HUES48 (cell line): ENCODE results near the gene ITGB1.
"Not testable (repeated sequence)": the region's sequence is repeated elsewhere in the genome, so short reads cannot be mapped to it uniquely, and the experiment has no call there.

ENCODE experiments used
- H3K27ac ChIP-seq: one replicate; pipeline ENCODE4 v1.7.0; 2013; ENCODE audit warnings: low read depth, low read length, inconsistent platforms
- H3K27me3 ChIP-seq: 2 replicates; pipeline ENCODE4 v1.6.1; 2013; ENCODE audit warnings: mild to moderate bottlenecking, low read length; ENCODE audit not compliant: control insufficient read depth, insufficient read depth
- H3K36me3 ChIP-seq: 2 replicates; pipeline ENCODE4 v1.6.1; 2013; ENCODE audit warnings: low read length; ENCODE audit not compliant: control insufficient read depth, insufficient read depth
- H3K4me1 ChIP-seq: 2 replicates; pipeline ENCODE4 v1.6.1; 2013; ENCODE audit warnings: mild to moderate bottlenecking, low read length; ENCODE audit not compliant: control insufficient read depth, insufficient read depth
- H3K4me3 ChIP-seq: 2 replicates; pipeline ENCODE4 v1.5.1; 2013; ENCODE audit warnings: mild to moderate bottlenecking, low read depth, low read length
- H3K9ac ChIP-seq: 2 replicates; pipeline ENCODE4 v1.6.1; 2013; ENCODE audit warnings: mild to moderate bottlenecking, low read depth, low read length, moderate library complexity
- H3K9me3 ChIP-seq: 2 replicates; pipeline ENCODE4 v1.6.1; 2013; ENCODE audit warnings: low read length; ENCODE audit not compliant: control insufficient read depth, insufficient read depth

ITGB1 gene

DNA sequence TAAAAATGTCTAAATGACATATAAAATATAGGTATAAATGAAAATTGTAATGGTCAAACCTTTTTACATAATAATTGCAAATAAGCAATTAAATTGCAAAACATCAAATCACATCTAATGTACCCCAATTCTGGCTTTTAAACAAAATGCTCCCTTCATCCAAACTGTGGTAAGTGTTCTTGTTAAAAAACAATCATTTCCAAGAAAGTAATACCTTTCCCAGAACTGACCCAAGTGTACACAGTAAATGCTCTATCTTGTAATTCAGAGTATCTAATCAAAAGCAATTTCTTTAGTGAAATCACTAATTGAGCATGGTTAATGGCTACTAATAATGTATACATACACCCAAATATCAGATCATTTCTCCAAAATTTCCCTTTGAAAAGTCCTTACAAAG, 28.0 kb downstream of the ITGB1 start:
- H3K9ac ChIP-seq, result no peak overlapping the region
- no peaks in the 10 kb centered on the region for H3K27me3 ChIP-seq
- H3K36me3 ChIP-seq, result peaks cover 98% of the 10 kb centered on the region
- no peak overlapping the region for H3K4me3 ChIP-seq
- 0 out of 2 replicates have a peak, but pooled peaks cover 4% of the 10 kb centered on the region for H3K9me3 ChIP-seq
- H3K27ac ChIP-seq, result no peak overlapping the region
- H3K4me1 ChIP-seq, result no peaks in the 10 kb centered on the region

DNA sequence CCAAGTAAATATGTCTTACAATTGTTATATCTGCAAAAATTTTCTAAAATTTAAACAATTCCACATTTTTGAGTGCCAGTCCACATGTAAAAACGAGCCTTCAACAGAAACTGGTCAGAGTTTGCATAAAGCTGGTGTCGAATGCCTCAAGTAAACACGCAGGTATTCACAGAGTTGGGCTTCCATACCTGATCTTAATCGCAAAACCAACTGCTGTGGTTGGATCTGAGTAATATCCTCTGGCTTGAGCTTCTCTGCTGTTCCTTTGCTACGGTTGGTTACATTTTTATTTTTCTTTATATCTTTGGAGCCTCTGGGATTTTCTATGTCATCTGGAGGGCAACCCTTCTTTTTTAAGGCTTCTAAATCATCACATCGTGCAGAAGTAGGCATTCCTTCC, 28.4 kb downstream of the ITGB1 start:
- Histone ChIP-seq H3K36me3 (peaks cover 98% of the 10 kb centered on the region), H3K27ac (no peak overlapping the region), H3K9me3 (0 out of 2 replicates have a peak, but pooled peaks cover 4% of the 10 kb centered on the region), H3K4me3 (no peak overlapping the region), H3K27me3 (no peaks in the 10 kb centered on the region), H3K9ac (no peak overlapping the region), H3K4me1 (no peaks in the 10 kb centered on the region)

DNA sequence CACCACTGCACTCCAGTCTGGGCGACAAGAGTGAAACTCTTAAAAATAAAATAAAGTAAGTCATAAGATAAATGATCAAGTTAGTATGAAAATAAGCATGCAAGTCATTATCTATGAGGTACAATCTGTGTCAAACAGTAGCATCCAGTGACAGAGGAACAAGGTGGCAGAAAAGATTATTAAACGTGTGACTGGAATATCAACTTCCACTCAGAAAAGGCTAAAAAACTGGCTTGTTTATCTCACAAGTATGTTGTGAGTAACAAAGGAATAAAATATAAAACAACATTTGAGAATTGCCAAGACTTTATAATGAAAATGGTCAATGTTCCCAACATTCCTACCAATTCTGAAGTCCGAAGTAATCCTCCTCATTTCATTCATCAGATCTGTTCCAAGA, 30.3 kb downstream of the ITGB1 start:
- Histone ChIP-seq H3K36me3 (peaks cover 99% of the 10 kb centered on the region), H3K27ac (no peak overlapping the region), H3K9ac (no peak overlapping the region), H3K4me3 (no peak overlapping the region), H3K4me1 (no peaks in the 10 kb centered on the region), H3K27me3 (no peaks in the 10 kb centered on the region), H3K9me3 (0 out of 2 replicates have a peak, but pooled peaks cover 4% of the 10 kb centered on the region)

DNA sequence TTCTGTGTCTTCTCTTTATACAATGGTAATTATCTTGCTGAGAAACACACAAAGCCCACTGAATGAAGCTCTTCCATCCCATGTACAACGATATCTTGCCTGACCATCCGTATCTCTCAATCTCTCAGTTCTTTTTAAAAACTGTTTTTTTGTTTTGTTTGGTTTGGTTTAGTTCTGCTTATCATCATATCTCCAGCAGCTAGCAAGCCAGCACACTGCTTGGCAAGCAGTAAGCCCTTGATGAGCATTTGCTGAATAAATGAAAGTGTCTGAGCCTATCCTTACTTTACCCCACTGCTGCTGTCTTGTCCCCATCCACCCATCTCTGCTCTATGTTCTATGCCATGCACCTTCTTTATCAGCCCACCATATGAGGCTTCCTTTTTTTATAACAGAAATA, 34.2 kb downstream of the ITGB1 start:
- Histone ChIP-seq H3K9me3 (0 out of 2 replicates have a peak, but pooled peaks cover 4% of the 10 kb centered on the region), H3K27me3 (no peaks in the 10 kb centered on the region), H3K27ac (no peak overlapping the region), H3K36me3 (peaks cover 99% of the 10 kb centered on the region), H3K4me3 (no peak overlapping the region), H3K9ac (no peak overlapping the region), H3K4me1 (no peaks in the 10 kb centered on the region)

DNA sequence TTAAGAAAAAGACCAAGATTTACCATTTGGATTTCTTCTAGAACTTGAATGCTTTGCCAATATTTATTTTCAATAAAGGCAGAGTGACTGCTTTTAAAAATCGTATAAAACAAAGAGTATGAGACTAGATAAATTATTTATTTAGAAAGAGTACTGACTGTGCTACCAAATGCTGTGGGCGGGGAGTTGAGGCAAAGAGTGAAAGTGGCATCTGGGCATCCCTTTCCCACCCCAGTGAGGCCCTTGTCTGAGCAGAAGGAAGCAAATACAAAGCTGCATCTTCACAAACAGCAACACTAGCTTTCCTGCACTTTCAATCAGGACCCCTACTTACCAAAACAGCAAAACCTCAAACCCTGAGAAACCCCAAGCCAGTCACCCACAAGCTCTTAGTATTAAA, 34.9 kb downstream of the ITGB1 start:
- no peak overlapping the region for H3K4me3 ChIP-seq
- H3K9me3 ChIP-seq, result 0 out of 2 replicates have a peak, but pooled peaks cover 4% of the 10 kb centered on the region
- H3K4me1 ChIP-seq, result no peaks in the 10 kb centered on the region
- H3K27me3 ChIP-seq, result no peaks in the 10 kb centered on the region
- peaks cover 99% of the 10 kb centered on the region for H3K36me3 ChIP-seq
- no peak overlapping the region for H3K9ac ChIP-seq
- H3K27ac ChIP-seq, result no peak overlapping the region

DNA sequence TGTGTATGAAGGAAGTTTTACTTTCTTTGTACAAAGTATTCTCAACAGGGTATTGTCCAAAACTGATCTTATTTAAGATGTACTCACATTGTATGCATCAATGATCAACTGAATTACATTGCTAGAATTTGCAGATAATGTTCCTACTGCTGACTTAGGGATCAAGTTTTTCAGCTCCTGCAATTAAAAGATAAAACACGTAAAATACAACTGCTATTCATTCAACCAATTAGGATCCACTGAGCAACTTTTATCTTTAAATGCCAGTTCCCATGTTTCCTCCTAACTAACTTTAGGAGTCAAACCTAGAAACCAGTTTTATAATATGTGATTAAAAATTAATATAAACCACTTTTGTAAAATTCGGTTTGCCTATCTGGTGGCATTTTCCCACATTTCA, 35.9 kb downstream of the ITGB1 start:
- Histone ChIP-seq H3K27ac (no peak overlapping the region), H3K27me3 (no peaks in the 10 kb centered on the region), H3K4me3 (no peak overlapping the region), H3K4me1 (no peaks in the 10 kb centered on the region), H3K9ac (no peak overlapping the region), H3K36me3 (peaks cover 92% of the 10 kb centered on the region), H3K9me3 (0 out of 2 replicates have a peak, but pooled peaks cover 4% of the 10 kb centered on the region)

DNA sequence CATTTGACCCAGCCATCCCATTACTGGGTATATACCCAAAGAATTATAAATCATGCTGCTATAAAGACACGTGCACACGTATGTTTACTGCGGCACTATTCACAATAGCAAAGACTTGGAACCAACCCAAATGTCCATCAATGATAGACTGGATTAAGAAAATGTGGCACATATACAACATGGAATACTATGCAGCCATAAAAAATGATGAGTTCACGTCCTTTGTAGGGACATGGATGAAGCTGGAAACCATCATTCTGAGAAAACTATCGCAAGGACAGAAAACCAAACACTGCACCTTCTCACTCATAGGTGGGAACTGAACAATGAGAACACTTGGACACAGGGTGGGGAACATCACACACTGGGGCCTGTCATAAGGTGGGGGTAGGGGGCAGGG, 40.2 kb downstream of the ITGB1 start:
- not testable (repeated sequence) for H3K9ac ChIP-seq, H3K27ac ChIP-seq, H3K4me3 ChIP-seq, H3K4me1 ChIP-seq, H3K9me3 ChIP-seq, H3K27me3 ChIP-seq
- peaks cover 53% of the 10 kb centered on the region for H3K36me3 ChIP-seq

DNA sequence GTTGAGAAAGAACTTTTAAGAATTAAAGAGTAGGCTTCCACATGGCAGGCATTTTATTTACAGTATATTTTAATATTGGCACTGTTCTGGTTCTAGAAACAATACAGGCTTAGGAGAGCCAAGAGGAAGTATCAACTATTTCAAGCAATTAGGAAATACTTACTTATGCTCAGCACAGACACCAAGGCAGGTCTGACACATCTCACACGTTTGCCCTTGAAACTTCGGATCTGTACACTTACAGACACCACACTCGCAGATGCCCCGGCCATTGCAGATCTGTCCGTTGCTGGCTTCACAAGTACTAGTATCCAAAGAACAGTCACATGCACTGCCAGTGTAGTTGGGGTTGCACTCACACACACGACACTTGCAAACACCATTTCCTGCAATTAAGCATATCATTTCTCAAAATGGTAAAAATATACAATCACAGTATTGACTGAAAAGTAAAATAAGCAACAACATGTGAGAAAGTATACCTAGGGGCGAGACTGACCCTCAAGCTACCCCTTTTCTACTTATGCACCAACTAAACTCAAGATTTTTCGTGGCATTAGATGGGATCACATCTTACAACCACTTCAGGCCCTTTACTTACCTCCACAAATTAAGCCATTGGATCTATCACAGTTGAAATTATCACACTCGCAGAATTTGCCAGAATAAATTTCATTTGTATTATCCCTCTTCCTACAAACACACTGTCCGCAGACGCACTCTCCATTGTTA, 46.6 kb downstream of the ITGB1 start:
- Histone ChIP-seq H3K4me3 (no peak overlapping the region), H3K4me1 (no peaks in the 10 kb centered on the region), H3K9ac (no peak overlapping the region), H3K36me3 (peaks cover 65% of the 10 kb centered on the region), H3K27me3 (no peaks in the 10 kb centered on the region), H3K27ac (no peak overlapping the region), H3K9me3 (no peaks in the 10 kb centered on the region)

DNA sequence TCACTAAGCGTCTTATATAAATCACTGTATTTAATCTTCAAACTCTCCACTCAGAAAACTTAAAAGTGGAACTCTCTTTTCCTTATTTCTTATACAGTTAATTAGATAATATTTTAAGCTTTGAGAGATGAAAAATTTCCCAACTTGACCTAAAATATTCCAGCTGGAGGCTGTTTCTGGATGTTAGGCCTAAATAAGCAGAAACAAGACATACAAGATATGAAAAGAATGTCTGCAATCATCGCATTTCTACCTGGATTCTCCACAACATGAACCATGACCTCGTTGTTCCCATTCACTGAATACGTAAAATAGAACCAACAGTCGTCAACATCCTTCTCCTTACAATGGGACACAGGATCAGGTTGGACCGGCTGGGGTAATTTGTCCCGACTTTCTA, 48.1 kb downstream of the ITGB1 start:
- H3K27ac ChIP-seq, H3K9me3 ChIP-seq, H3K27me3 ChIP-seq, H3K4me1 ChIP-seq, H3K4me3 ChIP-seq, H3K9ac ChIP-seq: not testable (repeated sequence)
- H3K36me3 ChIP-seq, result peaks cover 74% of the 10 kb centered on the region

DNA sequence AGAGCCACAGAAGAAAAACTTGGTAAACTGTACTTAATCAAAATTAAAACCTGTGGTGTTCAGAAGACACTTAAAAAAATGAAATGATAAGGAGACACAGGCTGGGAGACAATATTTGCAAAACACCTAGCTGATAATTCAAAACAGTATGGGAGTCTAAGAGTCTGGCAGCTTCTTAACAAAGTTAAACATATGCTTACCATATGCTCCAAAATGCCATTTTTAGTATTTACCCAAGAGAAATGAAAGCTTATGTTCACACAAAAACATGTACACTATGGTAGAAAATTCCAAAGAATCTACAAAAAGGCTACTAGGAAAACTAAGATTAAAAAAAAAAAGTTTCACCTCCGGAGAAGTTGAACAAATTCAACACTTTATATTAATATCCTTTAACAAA, 48.6 kb downstream of the ITGB1 start:
- no peaks in the 10 kb centered on the region for H3K9me3 ChIP-seq
- no peak overlapping the region for H3K27ac ChIP-seq
- peaks cover 78% of the 10 kb centered on the region for H3K36me3 ChIP-seq
- H3K27me3 ChIP-seq, result no peaks in the 10 kb centered on the region
- no peak overlapping the region for H3K9ac ChIP-seq
- H3K4me3 ChIP-seq, result no peak overlapping the region
- H3K4me1 ChIP-seq, result no peaks in the 10 kb centered on the region

DNA sequence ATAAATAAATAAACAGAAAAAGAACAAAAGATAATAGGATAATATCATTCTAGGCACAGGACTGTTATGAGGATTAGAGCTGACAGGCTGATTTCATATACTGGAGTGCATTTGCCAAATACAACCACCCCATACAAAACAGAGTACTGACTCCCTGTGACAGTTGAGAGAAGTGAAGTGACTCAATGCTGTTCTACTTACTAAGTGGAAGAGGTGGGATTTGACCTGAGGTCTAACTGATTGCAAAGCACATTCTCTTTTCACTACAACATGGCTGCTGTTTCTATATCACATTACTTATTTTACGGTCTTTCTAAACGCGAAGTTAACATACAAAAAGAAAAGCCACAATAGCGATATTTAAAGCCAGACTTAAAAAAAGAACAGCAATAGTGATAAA, 51.4 kb downstream of the ITGB1 start:
- H3K9me3 ChIP-seq, result no peaks in the 10 kb centered on the region
- H3K36me3 ChIP-seq, result peaks cover 80% of the 10 kb centered on the region
- no peaks in the 10 kb centered on the region for H3K4me1 ChIP-seq
- H3K27me3 ChIP-seq, result no peaks in the 10 kb centered on the region
- no peak overlapping the region for H3K9ac ChIP-seq
- H3K27ac ChIP-seq, result no peak overlapping the region
- H3K4me3 ChIP-seq, result no peak overlapping the region
